HG03520 (cell line): ENCODE results near the gene CIB4.

Experiments
- ATAC-seq: cut with Tn5 transposase; IDR thresholded peaks from one replicate; pipeline ENCODE4 v1.9.1; 2021; ENCODE audit warnings: mild to moderate bottlenecking, moderate library complexity; ENCODE audit not compliant: unreplicated experiment

The CIB4 gene

DNA sequence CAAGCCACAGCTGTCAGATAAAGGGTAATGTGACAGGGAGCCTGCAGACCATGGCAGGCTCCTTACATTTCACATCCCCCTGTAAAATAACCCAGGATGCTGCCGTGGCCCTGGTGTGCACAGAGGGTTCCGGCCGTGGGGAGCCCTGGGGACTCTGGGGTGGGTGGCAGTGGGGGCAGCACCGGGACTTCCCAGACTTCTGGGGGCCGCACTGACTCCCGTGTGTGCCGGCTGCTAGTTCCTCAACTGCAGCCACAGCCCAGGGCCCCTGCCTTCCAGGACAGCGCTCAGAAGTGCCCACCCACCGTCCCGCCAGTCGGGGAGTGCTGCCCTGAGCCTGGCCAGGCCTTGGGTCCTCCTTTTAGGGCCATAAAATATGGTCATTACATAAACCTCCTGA is 56.5 kb downstream of the CIB4 start:
- ATAC-seq: no peak

DNA sequence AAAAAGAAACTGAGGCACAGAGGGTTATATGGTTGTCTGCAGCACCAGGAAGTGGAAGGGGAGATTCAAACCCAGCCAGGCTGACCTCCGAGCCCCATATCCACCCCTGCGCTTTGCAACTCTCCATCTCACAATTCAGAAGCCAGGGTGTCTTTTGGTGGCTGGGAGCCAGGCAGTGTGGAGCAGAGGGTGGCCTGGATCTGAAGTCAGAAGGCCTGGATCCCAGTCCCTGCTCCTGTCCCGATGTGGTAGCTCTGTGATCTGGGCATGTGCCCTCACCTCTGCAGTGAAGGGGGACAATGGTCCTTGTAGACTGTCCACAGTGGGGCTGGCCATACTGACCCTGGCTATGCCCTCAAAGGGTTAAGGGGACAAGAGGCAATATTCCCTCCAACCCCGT is 57.0 kb downstream of the CIB4 start:
- no peak for ATAC-seq

DNA sequence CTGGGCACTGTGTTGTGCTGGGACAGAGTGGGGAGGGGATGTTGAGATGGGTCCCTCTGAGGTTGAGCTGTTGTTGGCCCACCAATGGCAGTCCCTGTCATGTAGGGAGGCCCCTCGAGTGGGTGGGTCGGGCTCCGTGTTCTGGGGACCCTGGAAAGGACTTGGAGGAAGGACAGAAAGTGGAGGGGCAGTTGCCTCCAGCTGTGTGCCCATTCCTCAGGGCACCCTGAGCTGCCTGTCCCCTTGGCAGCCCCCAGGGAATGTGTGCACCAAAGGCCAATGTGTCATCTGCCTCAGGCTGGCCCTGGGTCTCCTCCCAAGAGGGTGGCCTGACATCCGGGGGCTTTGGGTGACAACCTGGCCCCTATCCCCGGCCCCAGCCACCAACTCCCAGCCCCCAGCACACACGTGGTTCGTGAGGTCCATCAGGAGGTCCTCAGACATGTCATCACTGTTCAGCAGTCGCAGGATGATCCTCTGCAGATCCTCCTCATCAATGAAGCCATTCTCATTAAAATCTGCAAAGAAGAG is 57.7 kb downstream of the CIB4 start:
- ATAC-seq: no peak

DNA sequence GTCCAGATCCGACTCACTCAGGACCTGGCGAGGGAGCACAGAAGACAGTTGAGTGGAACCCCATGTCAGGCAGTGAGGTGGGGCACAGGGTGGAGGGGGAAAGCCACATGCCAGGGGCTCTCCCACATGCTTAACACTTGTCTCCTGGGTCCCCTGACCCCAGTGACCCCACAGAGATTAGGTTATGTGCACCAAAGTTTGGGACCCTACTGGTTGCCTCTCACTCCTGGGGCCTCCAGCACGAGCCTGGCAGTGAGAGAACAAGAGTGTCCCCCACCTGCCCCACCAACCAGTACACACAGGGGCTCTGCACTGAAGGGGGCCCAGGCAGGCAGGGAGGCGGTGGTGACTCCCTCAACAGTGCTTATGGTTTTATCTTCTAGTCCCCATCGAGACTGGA is 58.3 kb downstream of the CIB4 start:
- no peak for ATAC-seq

DNA sequence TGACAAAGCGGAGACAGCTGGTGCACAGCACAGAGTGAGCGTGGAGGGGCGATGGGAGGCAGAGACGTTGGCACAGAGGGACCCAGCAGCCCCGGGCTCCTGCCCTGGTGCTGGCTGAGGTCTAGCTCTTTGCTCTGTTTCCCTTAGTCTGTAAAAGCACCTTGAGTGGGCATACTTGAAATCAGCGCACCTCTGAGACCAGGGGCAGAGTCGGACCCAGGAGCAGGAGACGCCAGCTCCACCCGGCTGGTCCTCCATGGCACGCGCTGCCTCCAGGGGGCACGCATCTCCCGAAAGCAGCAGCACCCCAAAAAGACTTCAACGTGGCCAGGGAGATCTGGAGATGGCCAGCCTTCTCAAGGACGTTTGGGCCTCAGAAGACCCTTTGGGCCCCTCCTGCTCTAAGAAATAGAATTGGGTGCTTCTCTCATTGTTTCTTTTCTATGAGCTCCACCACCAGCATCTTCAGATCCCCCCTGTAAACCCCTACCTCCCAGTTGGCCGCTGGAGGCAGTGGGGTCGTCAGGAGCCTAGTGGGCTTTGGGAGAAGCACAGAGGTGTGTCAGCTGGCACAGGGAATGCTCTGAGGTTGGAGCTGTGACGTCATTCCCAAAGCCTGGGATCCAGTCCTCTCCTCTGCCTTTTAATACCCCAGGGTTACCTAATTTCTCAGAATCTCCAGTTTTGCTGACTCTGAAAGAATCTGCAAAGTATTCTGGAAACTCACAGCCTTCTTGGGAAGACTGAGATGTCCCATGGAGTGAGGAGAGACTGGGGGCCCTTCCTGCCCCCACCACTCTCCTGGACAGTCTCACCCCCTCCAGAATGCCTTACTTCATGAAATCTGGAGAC is 58.9 kb downstream of the CIB4 start:
- no peak for ATAC-seq

DNA sequence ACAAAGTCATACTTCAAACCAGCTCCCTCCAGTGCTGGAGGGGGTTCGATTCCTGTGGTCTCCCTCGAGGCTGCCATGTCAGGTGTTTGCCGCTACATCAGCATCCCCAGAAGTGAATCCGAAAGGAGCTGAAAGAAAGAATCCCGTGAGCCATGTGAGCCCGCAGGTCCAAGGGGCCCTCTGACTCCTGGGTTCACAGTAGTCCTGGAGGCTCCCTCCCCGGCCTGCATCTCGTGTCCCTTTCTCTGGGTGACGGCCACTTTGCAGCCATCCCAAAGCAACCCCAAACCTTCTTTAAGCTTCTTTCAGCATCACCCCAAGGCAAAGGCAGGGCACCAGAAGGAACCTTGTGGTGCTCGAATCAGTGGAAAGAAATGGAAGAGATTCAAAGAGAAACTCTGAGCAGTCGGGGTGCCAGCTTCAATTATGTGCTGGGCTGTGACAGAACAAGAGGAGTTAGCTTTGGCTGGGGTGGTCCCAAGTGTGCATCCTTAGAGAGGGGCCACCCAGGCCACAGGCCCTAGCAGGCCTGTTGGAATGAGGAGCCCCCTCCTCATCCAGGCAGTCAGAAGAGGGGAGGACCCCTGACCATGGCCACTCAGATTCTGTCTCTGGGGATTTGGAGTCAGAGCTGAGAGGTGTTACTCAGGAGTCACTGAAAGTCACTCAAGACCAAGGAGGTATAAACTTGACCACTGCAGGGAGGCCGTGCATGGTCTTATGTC is 59.7 kb downstream of the CIB4 start:
- no peak for ATAC-seq

DNA sequence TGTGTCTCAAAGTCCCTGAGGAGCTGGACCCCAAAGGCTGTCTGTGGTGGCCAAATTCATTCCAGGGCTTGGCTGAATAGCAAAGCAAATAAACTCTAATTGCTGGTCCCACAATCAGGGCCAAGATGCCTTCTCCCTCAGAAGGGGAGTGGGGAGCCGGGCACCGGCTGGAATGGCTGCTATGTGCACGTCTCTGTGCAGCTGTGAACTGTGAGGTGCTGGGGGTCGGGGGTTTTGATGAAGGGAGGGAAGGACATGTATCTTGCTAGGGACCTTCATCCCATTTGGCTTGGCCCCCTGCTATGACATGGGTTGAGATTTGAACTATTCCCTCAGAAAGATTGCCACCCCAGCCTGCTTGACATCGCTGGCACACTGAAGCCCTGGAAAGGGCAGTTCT is 60.4 kb downstream of the CIB4 start:
- no peak for ATAC-seq

DNA sequence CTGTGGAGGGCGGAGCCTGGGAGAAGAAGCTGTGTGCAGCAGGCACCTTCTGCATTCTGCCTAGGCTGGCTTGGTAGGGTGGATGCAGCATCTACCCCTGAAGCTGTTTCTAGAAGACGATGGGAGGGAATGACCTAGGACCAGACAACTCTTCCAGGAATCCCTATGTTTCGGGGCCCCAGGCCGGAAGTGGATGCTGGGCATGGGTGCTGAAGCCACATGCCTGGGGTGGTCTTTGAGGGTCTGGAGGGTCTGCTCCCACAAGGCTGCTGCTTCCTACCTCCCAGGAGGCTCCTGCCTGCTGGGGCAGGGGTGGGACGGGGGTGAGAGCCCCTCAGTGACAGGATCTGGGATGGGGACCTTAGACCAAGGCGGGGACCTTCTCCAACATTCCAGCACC is 61.0 kb downstream of the CIB4 start:
- ATAC-seq: no peak

DNA sequence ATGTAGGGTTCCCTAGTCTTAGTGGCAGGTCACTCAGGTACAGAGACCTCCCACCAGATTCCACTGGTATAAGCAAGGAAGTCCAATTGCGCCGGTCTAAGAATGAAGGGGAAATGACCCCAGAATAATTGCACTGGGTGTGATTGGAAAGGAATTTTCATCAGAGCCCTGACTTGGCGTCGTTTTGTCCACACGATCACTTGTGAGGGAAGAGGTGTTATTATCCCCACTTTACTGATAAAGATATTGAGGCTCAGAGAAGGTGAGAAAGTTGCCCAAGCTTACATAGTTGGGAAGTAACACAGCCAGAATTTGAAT is 61.5 kb downstream of the CIB4 start:
- ATAC-seq: no peak

DNA sequence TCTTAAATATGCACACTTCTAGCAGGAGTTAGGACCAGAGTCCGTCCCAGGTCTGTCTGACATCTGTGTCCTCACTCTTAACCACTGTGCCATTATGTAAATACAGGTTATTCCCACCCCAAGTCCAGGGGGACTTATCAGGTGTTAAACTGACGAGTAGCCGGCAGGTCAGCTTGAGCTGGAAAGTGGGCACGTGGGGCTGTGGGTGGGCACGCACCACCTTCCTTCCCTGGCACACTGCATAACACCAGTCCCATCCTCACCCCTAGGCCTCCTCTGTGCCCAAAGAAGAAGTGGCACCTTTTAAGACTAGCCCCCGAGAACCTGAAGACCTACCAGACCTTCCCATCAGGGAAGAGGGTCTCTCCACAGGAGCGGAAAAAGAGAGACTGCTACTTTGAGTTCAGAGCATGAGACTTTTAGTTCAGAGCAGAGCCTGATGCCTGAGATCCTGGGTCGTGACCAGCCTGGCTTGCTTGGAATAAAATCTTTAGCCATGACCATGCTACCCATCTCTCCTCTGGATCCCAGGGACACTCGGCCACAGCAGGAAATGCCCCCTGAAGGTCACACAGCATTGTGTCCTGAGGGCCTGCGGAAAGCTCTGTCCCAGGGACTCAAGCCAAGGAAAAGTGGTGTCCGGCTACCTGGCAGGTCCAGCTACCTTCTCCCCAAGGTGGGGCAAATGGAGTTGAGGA is 62.0 kb downstream of the CIB4 start:
- ATAC-seq: no peak

DNA sequence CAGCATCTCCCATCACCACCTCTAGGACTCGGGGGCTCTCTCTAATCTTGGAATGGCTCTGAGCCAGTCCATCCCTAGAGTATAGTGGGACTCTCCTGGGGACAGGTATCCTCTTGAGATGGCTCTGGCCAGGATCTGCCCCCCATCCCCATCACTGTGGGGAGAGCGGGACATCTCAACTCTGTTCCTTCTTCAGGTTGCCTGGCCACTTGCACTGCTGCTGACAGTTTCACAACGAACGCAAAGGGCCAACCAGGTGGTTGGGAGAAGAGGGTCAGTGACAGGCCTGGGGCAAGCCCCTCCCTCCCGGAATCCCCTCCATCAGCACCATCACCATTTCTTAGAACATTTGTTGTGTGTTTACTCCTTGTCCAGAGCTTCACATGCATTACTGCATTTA is 62.6 kb downstream of the CIB4 start:
- no peak for ATAC-seq

DNA sequence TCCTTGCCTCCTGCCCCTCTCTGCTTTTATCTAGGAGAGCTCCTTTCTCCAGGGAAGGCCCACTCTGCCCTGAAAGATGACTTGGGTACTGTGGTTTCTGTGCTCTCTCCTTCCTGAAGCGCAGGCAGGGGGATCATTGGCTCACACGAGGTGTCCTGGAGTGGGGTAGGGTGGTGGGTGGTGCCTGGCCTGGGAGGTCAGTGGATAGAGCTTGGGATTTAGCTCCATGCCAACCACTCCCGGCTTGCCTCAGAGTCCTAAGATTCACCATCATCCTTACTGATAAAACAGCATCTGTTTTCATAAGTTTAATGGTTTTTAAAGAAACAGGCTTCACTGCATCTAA is 63.1 kb downstream of the CIB4 start:
- no peak for ATAC-seq

DNA sequence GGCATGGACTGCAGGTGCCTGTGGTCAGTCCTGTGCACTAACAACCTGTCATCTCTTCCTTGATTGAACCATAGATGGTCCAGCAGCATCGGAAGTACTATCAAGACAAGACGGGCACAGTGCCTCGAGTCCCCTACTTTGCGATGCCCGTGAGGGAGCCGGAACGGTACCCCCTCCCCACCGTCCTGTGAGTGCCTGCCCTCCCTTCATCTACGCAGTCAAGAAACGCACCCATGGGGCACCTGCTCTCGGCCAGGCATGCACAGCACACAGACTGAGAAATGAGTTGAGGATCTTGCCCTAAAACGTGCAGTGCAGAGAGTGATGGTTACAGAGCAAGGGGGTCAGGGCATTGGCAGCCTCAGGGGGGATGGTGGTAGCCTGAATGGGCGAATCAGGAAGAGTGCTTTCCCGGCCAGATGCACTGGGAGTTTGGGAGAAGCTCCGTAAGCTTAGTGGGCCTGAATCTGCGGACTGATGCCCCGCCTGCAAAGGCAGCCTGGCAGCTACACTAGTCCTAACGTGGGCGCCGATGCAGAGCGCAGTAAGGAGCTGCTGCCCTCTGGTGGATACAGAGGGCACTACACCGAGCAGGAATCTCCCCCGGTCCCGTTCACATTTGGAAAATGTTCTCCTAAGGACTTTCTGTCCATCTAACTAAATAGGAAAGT is 63.6 kb downstream of the CIB4 start:
- no peak for ATAC-seq

DNA sequence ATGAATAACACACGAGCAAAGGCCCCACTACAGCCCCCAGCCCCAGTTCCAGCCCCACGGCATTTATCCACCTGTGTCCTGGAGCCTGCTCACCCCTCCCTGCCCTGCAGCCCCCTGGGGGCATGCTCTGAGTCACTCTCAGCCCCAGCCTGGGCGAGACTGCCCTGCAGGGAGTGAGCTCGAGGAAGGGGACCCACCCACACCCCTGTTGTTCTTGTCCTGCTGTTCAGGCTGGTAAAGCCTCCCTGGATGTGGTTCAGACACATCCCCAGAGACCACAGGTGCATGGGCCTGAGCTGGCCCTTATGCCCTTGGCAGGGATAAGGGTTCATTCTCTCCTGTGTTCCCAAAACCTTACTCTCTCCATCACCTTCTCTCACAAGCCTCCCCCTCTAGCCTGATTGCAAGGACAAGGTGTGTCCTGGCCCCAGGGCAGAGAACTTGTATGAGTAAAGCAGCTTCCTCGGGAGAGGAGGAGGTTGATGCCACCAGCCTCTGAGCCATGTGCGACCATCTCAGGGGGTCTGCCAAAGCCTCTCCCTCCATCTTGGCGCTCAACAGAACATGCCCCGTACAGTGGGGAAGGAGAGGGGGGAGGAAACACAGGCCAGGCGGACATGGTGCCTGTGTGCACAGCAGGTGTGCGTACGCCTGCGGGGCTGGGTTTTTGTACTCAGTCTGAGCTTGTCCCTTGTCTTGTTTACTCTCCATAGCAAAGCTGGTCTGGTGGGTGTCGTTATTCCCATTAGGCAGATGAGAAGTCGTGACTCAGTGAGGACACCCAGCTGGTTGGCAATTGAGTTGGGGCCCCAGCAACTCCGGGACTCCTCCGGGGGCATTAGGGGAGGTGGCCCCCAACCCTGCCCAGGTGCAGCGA is 64.4 kb downstream of the CIB4 start:
- ATAC-seq: no peak

DNA sequence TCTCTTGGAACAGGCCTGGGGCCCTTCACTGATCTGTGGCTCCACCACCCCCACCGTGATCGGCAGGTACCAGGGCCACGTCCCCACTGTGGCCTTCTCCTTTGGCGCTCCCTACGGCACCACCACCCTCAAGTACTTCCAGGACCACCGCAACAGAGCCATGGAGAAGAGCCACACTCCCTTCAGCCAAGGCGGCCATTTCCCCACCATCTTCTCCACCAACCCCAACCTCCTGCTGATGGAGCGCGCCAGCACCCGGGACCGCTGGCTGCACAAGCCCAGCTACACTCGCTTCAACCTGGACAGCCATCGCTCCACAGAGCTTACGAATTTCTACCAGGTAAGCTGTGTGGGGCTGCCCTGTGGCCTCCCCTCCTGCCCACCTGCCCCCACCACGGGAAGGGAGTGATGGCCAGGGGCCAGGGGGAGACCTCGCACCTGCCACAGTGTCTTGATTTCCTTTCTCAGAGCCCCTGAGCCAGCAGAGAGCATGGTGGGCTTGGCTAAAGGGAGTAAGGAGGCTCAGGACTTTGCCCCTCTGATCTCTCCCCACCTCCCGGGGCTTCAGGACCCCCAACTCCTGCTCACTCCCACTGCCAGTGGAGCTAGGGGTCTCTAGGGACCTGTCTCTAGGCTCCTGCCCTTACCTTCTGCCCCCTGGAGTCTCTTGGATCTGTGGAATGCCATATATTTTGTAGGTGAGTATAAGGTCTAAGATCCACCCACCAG is 65.2 kb downstream of the CIB4 start:
- no peak for ATAC-seq

DNA sequence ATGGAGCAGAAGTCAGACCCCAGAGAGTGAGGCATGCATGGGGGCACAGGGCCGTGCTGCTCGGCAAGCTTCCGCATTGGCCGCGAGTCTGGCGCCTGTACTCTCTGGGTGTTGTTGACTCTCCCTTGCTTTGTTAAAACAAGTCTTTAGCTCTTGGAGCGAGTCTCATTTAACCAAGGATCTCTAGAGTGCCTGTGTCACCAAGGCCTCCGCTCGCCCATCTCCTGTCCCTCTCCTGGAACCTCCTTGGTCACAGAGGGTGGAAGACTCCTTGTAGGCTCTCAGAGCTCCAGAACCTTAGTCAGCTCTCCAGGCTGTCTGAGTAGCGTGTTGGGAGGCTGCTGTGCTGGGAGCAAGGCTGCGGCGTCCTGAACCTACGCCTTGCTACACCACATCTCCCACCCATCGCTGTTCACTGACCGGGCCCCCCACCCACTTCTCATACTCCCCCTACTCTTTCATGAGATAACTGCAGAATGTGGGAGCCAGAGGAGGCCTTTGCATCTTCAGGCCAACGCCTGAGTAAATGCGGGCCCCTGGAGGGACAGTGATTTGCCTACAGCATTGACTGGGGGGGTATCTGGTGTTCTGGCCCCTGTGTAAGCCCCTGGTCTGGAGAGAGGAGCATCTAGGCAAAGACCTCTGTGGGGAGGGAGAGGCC is 66.1 kb downstream of the CIB4 start:
- no peak for ATAC-seq

DNA sequence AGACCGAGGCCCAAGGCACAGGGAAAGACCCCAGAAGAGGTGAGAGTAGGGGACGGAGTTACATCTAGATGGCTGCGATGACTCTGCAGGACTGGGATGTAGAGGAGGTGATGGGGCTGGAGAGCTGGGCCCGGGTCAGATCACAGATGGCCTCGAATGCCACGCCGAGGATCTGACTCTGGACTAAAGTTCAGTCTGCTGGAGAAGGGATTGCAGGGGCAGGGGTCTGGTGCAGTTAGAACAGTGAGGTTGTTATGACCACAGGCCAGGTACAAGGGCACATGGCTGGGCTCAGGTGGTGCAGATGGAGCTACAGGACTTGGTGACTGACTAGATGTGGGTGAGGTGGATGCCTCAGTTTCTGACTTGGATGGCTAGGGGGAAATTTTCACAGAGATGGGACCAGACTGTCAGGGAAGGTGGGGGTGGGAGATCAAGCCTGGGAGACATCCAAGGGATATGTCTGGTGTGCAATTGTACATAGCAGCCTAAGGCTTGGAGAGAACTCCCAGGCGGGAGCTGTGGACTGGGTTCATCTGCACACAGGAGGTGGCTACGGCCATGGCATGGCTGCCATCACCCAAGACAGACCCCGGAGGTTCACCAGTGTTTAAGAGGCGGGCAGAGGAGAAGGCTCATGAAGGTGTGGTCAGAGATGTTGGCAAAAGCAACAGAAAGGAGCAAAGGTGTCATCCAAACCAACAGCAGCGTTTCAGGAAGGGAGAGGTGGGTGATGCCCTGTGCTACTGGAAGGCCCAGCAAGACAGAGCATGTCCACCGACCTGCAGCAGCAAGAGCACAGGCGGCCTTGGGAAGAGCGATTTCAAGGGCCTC is 66.9 kb downstream of the CIB4 start:
- ATAC-seq: no peak

DNA sequence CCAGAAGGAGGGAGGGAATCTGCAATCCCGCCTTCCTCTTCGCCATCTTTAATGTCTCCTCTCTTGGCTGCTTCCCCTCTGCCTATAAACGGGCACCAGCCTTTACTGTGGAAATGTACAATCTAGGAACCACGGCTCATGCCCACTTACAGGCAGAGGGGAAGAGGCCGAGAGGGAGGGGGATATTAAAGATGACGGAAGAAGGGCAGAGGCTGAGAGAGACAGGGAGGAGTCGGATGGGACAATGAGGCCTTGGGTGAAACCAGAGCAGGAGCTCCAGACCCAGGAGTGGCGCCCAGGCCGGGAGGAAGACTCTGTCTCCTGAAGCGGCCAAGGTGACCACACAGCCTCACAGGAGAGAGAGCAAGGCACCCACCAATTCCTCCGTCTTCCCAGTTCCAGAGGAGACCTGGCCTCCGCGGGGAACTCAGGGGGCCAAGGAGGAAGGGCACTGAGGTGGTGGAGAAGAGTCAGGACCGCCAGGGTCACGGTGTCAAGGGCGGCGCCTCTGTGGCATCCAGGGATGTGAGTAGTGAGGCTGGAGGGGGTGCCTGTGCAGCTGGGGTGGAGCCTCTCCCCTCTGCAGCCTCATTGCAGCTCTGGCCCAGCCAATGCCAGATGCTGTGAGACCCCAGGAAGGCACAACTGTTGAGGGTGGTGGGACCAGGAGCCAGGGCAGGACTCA is 67.8 kb downstream of the CIB4 start:
- no peak for ATAC-seq
